ENCODE data around the gene HFE.
"Not testable (repeated sequence)": the region's sequence is repeated elsewhere in the genome, so short reads cannot be mapped to it uniquely, and the experiment has no call there.

GRCh38 chr6:26047329-26047728 lies 39.9 kb upstream of the HFE start:
- TF ChIP-seq CTCF, POLR2A (IDR thresholded peaks at IDR 0.05): not testable (repeated sequence)
